Hepatic stellate cell (primary cell): ENCODE measurements around the gene IL21R.
"Not testable (repeated sequence)": the region's sequence is repeated elsewhere in the genome, so short reads cannot be mapped to it uniquely, and the experiment has no call there.

Experiments used
- DNase-seq: peaks from one replicate; pipeline ENCODE4 v3.0.0; 2011; ENCODE audit warnings: low spot score

The IL21R gene

DNA sequence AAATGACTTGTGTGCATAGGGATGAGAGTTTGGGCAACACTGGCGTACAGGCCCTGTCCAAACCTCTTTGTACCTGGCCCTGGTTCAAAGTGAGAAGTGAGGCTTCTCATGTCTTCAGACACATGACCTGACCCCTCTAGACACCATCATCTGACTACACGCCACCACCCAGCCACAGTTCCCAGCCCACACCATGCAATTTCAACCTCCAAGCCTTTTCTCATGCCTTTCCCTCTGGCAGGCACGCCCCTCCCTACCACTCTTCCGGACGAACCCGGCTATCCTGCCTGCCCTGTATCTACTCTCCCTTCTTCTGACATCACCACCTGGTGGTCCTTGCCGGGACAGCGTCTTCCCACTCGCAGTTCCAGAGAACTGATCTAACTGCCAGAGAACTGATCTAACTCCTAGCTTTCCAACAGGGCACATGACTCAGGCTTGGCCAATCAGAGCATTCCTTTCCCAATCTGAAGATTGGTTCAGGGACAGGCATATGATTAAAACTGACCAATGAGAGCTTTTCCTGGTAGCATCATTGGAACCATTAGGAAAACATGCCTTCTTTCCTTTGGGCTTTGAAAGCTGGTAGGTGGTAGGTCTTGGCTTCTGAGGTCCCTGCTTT, 27.1 kb upstream of the IL21R start:
- DNase-seq = peak; percentile 83

GRCh38 chr16:27377666-27378485, 24.1 kb upstream of the IL21R start:
- no peak for DNase-seq

- DNase-seq = no peak
Measured at GRCh38 chr16:27378871-27379481, 23.0 kb upstream of the IL21R start.

- no peak for DNase-seq
Measured at GRCh38 chr16:27379919-27380318, 22.1 kb upstream of the IL21R start.

- no peak for DNase-seq
Measured at GRCh38 chr16:27381236-27381635, 20.7 kb upstream of the IL21R start.

GRCh38 chr16:27381974-27382855, 19.8 kb upstream of the IL21R start:
- DNase-seq = no peak

DNA sequence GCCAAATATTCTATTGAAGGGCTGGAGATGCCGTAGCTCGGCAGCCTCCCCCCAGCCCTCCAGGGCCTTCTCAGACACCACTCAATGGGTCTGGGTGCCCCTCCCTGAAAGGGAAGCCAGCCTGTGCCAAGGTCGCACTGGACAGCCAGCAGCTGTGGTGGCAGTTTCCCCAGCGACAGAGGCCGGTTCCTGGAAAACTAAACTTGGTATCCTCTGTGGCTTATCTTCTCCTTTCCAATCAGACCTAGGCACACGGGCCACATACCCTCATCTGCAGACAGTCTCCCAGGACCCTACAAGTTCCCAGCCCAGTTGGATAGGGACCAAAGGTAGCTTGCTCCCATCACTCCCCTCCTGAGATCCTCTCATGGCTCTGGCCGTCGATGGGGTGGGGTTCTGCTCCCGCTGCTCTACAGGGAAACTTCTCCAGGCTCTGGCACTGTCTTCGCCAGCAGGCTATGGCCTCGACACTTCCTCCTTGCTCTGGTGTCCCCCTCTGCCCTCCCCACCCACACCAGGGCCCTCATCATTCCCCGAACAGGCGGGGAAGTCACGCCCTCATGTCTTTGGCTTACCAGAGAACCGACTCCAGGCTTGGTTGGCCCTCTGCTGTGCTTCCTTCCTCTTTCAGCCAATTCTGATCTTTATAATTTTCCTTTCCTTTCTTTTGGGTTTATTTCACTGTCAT, 18.3 kb upstream of the IL21R start:
- DNase-seq = no peak

GRCh38 chr16:27384425-27384824, 17.5 kb upstream of the IL21R start:
- DNase-seq = no peak

GRCh38 chr16:27385398-27385797, 16.6 kb upstream of the IL21R start:
- no peak for DNase-seq

GRCh38 chr16:27386674-27387073, 15.3 kb upstream of the IL21R start:
- DNase-seq = no peak

- no peak for DNase-seq
Measured at GRCh38 chr16:27387724-27388123, 14.2 kb upstream of the IL21R start.

DNA sequence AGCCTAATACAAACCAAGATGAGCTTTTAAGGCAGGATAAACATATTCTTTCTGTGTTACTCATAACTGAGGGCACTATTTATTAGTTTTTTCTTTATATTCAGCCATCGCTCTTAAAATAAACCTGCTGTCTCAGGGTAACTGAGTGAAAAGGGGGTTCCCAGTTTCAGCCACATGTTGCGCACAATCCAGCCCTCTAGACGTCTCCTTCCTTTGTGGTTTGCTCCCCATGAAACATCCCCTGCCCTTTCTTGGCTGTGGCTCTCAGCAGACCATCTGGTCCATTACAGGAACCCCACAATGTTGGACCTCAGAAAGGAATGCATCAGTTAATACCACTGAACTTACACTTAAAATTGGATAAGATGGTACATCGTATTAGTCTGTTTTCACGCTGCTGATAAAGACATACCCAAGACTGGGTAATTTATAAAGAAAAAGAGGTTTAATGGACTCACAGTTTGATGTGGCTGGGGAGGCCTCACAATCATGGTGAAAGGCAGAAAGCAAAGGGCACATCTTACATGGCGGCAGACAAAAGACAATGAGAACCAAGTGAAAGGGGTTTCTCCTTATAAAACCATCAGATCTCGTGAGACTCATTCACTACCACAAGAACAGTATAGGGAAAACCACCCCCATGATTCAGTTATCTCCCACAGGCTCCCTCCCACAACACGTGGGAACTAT, 12.6 kb upstream of the IL21R start:
- no peak for DNase-seq

GRCh38 chr16:27390151-27390550, 11.8 kb upstream of the IL21R start:
- DNase-seq = no peak

GRCh38 chr16:27392671-27393070, 9.3 kb upstream of the IL21R start:
- no peak for DNase-seq

- DNase-seq = no peak
Measured at GRCh38 chr16:27394516-27394915, 7.5 kb upstream of the IL21R start.

GRCh38 chr16:27398341-27398893, 3.6 kb upstream of the IL21R start:
- not testable (repeated sequence) for DNase-seq

DNA sequence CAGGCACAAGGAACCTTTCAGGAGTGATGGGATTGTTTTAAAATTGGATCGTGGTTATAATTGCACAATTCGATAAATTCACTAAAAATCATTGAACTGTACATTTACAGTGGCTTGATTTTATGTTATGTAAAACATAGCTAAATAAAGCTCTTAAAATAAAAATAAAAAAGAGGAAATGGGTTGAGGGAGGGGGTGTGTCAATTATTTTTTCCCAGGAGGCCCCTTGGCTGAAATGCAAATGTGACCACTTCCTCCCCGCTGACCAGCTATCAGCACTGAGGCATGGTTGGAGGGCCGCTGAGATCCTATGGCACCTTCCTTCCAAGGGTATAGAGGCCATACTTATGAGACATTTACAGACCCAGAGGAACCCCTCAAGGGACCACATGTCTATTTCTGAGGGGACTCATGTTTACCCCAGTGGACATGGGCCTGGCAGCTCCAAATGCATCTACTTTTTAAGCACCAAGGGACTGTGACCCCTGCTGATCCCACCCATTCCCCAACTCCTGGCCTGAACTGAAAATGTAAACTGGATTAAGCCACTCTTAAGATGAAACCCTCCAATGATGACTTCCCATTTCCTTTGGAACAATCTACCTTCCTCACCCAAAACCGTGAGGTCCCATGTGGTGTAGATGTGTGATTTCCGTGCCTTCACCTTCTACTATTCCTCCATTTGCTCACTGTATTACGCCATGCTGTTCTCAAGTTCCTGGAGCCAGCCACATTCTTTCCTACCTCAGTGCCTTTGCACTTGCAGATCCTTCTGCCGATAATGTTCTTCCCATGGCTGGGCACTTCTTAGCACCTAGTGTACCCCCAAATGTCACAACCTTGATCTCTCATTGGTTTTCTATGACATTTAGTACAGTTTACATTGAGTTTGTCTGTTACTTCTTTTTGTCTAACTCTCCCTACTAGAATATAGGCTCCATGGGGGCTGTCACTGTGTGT, 2.8 kb upstream of the IL21R start:
- DNase-seq = no peak

- no peak for DNase-seq
Measured at GRCh38 chr16:27399969-27400368, 2.0 kb upstream of the IL21R start.
